ENCODE measurements around the gene RAB3GAP2.
"Not testable (repeated sequence)": the region's sequence is repeated elsewhere in the genome, so short reads cannot be mapped to it uniquely, and the experiment has no call there.

Gene RAB3GAP2

DNA sequence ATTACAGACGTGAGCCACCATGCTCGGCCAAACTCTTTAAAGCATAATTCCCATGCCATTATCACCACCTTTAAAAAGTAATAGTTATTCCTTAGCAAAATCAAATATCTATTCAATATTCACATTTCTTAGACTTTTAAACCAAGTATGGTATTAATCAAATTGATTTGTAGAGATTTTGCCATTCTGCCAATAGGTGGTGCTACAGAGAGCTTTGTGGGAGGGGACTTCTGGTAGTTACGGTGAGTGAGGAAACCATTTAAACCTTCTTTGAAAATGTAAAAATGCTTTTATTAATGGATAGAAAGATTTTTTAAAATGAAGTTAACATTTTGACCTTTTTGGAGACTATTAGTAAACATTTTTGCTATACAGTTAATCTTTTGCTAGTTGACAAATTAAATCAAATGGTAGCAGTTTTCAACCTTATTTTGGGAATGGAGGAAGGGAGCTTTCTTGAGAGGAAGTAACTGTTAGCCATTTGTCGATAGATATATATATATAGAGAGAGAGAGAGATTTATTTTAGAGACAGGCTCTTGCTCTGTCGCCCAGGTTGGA is 159.0 kb downstream of the RAB3GAP2 start:
- Histone ChIP-seq H3K9me3 (ENCODE audit: control insufficient read depth, insufficient read depth, low read depth, low read length) (no peaks in the 10 kb centered on the region), H3K4me3 (ENCODE audit: low read depth, low read length) (no peak overlapping the region), H3K9ac (ENCODE audit: low read length) (no peak overlapping the region), H3K27ac (ENCODE audit: low read depth, low read length) (no peak overlapping the region), H3K36me3 (ENCODE audit: control insufficient read depth, insufficient read depth, low read length) (peaks cover 75% of the 10 kb centered on the region), H3K27me3 (ENCODE audit: control insufficient read depth, insufficient read depth, low read length) (no peaks in the 10 kb centered on the region), H3K4me1 (ENCODE audit: control insufficient read depth, insufficient read depth, low read length) (no peaks in the 10 kb centered on the region)

DNA sequence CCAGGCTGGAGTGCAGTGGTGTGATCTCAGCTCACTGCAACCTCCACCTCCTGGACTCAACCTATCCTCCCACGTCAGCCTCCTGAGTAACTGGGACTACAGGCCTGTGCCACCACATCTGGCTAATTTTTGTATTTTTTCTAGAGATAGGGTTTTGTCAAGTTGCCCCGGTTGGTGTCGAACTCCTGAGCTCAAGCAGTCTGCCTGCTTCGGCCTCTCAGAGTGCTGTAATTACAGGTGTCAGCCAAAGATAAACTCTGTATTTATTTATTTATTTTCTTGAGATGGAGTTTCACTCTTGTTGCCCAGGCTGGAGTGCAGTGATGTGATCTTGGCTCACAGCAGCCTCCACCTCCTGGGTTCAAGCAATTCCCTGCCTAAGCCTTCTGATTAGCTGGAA is 159.7 kb downstream of the RAB3GAP2 start:
- not testable (repeated sequence) for H3K27ac ChIP-seq (ENCODE audit: low read depth, low read length); H3K9me3 ChIP-seq (ENCODE audit: control insufficient read depth, insufficient read depth, low read depth, low read length); H3K4me1 ChIP-seq (ENCODE audit: control insufficient read depth, insufficient read depth, low read length); H3K4me3 ChIP-seq (ENCODE audit: low read depth, low read length); H3K27me3 ChIP-seq (ENCODE audit: control insufficient read depth, insufficient read depth, low read length); H3K9ac ChIP-seq (ENCODE audit: low read length)
- H3K36me3 ChIP-seq (ENCODE audit: control insufficient read depth, insufficient read depth, low read length): peaks cover 76% of the 10 kb centered on the region

DNA sequence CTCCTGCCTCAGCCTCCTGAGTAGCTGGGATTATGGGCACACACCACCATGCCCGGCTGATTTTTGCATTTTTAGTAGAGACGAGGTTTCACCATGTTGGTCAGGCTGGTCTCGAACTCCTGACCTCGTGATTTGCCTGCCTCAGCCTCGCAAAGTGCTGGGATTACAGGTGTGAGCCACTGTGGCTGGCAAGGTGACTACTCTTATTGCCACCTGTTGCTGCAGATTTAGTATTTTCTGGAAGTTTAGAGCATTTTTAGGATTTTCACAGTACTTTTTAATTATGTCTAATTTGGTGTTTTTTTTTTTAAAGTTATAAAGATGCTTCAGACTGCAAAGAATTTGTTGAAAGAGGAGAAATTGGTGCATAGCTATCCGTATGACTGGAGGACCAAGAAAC is 161.8 kb downstream of the RAB3GAP2 start:
- H3K36me3 ChIP-seq (ENCODE audit: control insufficient read depth, insufficient read depth, low read length): peaks cover 79% of the 10 kb centered on the region
- not testable (repeated sequence) for H3K4me3 ChIP-seq (ENCODE audit: low read depth, low read length); H3K4me1 ChIP-seq (ENCODE audit: control insufficient read depth, insufficient read depth, low read length); H3K27ac ChIP-seq (ENCODE audit: low read depth, low read length); H3K9ac ChIP-seq (ENCODE audit: low read length); H3K9me3 ChIP-seq (ENCODE audit: control insufficient read depth, insufficient read depth, low read depth, low read length); H3K27me3 ChIP-seq (ENCODE audit: control insufficient read depth, insufficient read depth, low read length)

DNA sequence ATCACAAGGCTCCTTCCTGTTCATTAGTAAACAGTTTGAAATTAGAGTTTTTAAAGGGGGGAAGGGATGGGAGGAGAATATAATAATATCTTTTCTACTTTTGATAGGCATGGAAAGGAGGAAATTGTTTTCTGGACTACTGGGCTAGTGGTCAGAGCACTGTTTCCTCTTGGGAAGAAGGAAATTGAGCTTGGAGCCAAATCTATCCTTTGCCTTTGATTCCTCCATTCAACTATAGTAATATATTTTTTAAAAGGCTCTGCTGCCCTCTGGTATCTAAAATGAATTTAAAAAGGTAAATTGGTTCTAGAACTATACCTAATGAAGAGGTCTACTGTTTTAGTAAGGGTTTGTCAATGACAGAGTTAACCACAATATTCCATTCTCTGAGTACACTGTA is 172.4 kb downstream of the RAB3GAP2 start:
- Histone ChIP-seq H3K27ac (ENCODE audit: low read depth, low read length) (no peak overlapping the region), H3K36me3 (ENCODE audit: control insufficient read depth, insufficient read depth, low read length) (peaks cover 74% of the 10 kb centered on the region), H3K27me3 (ENCODE audit: control insufficient read depth, insufficient read depth, low read length) (no peaks in the 10 kb centered on the region), H3K4me1 (ENCODE audit: control insufficient read depth, insufficient read depth, low read length) (no peaks in the 10 kb centered on the region), H3K4me3 (ENCODE audit: low read depth, low read length) (no peak overlapping the region), H3K9ac (ENCODE audit: low read length) (no peak overlapping the region), H3K9me3 (ENCODE audit: control insufficient read depth, insufficient read depth, low read depth, low read length) (no peaks in the 10 kb centered on the region)
